HCT116 (cell line): ENCODE results near the gene GGA1. TPM values are rescaled to one million over a fixed set of nuclear protein-coding genes. Genes with fewer than 3 reads are reported as not detected.
A peak's percentile ranks its signal among the peaks of the same experiment; 100 is the strongest.

Experiments used
- ATAC-seq: fragments of 200-7000 bp; cut with Tn5 transposase; 2 replicates; pipeline ENCODE4 v1.9.1; 2020; ENCODE audit warnings: mild to moderate bottlenecking, moderate library complexity
- BruUV-seq: library from RNA; stranded (reverse); fragments of 400-500 nt; replicated peaks from 2 replicates; lab custom pipeline; 2021; lab: Mats Ljungman, UMichigan
- CTCF ChIA-PET: fragments of 300-600 bp; sonication (Branson Sonifier 250); formaldehyde crosslinking; loops from one replicate; lab custom pipeline; 2021; ENCODE audit warnings: antibody characterized with exemption; lab: Charles Lee
- POLR2A ChIA-PET: fragments of 300-600, 350-600 bp; sonication (Branson Sonifier 250); formaldehyde crosslinking; loops from one replicate; lab custom pipeline; 2021; ENCODE audit warnings: antibody characterized with exemption; lab: Charles Lee
- RAD21 ChIA-PET, 2 experiments: fragments of 300-600 bp; sonication (Branson Sonifier 250); formaldehyde crosslinking; loops; one replicate each; lab custom pipeline; 2023; ENCODE audit warnings: low total read pairs in 2 of 2; ENCODE audit not compliant: uncharacterized antibody in 2 of 2, unreplicated experiment in 2 of 2, low non-redundant PET in 1 of 2; lab: Charles Lee
- DNase-seq: peaks from one replicate; pipeline ENCODE4 v3.0.0-alpha.2; 2010; ENCODE audit warnings: low read depth, low spot score
- H2AFZ ChIP-seq: fragments of 200-600 bp; shearing (Covaris generic), sonication (generic); 2 replicates; pipeline ENCODE4 v1.6.1; 2017; ENCODE audit warnings: low read depth, mixed run types, mixed read lengths, antibody characterized with exemption, low read length; ENCODE audit not compliant: poor library complexity, severe bottlenecking
- H3K27ac ChIP-seq: 2 replicates; pipeline ENCODE4 v1.5.1; 2012; ENCODE audit warnings: low read depth, low read length
- H3K27me3 ChIP-seq: fragments of 200-600 bp; sonication (generic); 2 replicates; pipeline ENCODE4 v1.6.1; 2016; ENCODE audit warnings: mixed run types, low read length, mixed read lengths; ENCODE audit not compliant: insufficient read depth
- H3K36me3 ChIP-seq, 2 experiments: fragments of 200-500 bp in 1 of 2; fragments of 200-600 bp in 1 of 2; sonication (Bioruptor generic) in 1 of 2; sonication (generic) in 1 of 2; 2 replicates each; pipeline versions ENCODE4 v1.5.1 to v1.6.1; 2014 to 2016; ENCODE audit warnings: low read length in 2 of 2, inconsistent platforms in 1 of 2, mixed read lengths in 1 of 2, mixed run types in 1 of 2; ENCODE audit not compliant: insufficient read depth in 2 of 2, control insufficient read depth in 1 of 2
- H3K4me1 ChIP-seq, 2 experiments: fragments of 200-600 bp in 1 of 2; sonication (generic) in 1 of 2; 2 replicates each; pipeline versions ENCODE4 v1.5.1 to v1.6.1; 2012 to 2017; ENCODE audit warnings: low read length in 2 of 2, inconsistent platforms in 1 of 2, mild to moderate bottlenecking in 1 of 2, mixed read lengths in 1 of 2, mixed run types in 1 of 2, moderate library complexity in 1 of 2; ENCODE audit not compliant: insufficient read depth in 2 of 2, control insufficient read depth in 1 of 2
- H3K4me2 ChIP-seq: fragments of 200-600 bp; sonication (generic); 2 replicates; pipeline ENCODE4 v1.6.1; 2017; ENCODE audit warnings: mixed run types, low read length, mixed read lengths
- H3K4me3 ChIP-seq, 2 experiments: fragments of 200-600 bp in 1 of 2; sonication (generic) in 1 of 2; replicated peaks in 1 of 2; 2 replicates each; pipeline ENCODE4 v1.5.1; 2011 to 2016; ENCODE audit warnings: low read length in 2 of 2, control low read depth in 1 of 2, low read depth in 1 of 2, mild to moderate bottlenecking in 1 of 2, mixed read lengths in 1 of 2, mixed run types in 1 of 2
- H3K79me2 ChIP-seq: fragments of 200-600 bp; sonication (generic); 2 replicates; pipeline ENCODE4 v1.6.1; 2017; ENCODE audit warnings: mild to moderate bottlenecking, mixed run types, low read length, moderate library complexity, mixed read lengths; ENCODE audit not compliant: insufficient read depth
- H3K9ac ChIP-seq: fragments of 200-600 bp; sonication (generic); 2 replicates; pipeline ENCODE4 v1.6.1; 2016; ENCODE audit warnings: low read length, mixed read lengths
- H3K9me2 ChIP-seq: fragments of 200-600 bp; sonication (generic), shearing (Covaris generic); 2 replicates; pipeline ENCODE4 v1.6.1; 2017; ENCODE audit warnings: mixed run types, mild to moderate bottlenecking, moderate library complexity; ENCODE audit not compliant: insufficient read depth
- H3K9me3 ChIP-seq, 2 experiments: fragments of 200-500 bp in 1 of 2; fragments of 200-600 bp in 1 of 2; sonication (Bioruptor generic) in 1 of 2; sonication (generic) in 1 of 2; 2 replicates each; pipeline ENCODE4 v1.6.1; 2014 to 2017; ENCODE audit warnings: low read length in 2 of 2, mixed read lengths in 2 of 2, inconsistent platforms in 1 of 2, low read depth in 1 of 2, mild to moderate bottlenecking in 1 of 2, mixed run types in 1 of 2, moderate library complexity in 1 of 2; ENCODE audit not compliant: control insufficient read depth in 1 of 2, insufficient read depth in 1 of 2
- H4K20me1 ChIP-seq: fragments of 200-600 bp; sonication (generic), shearing (Covaris generic); 2 replicates; pipeline ENCODE4 v1.6.1; 2017; ENCODE audit warnings: mixed run types, mild to moderate bottlenecking, moderate library complexity; ENCODE audit not compliant: insufficient read depth
- POLR2A ChIP-seq: IDR thresholded peaks from 2 replicates; pipeline ENCODE4 v1.7.0; 2011; ENCODE audit warnings: borderline replicate concordance; ENCODE audit not compliant: insufficient read depth, insufficient read length; ENCODE audit errors: extremely low read depth
- POLR2AphosphoS5 ChIP-seq: IDR thresholded peaks from 2 replicates; pipeline ENCODE4 v1.6.1; 2011; ENCODE audit warnings: mild to moderate bottlenecking, low read depth, low read length, moderate library complexity
- ZBTB33 ChIP-seq: IDR thresholded peaks from 2 replicates; pipeline ENCODE4 v1.6.1; 2011; ENCODE audit warnings: mild to moderate bottlenecking, low read length, moderate library complexity; ENCODE audit not compliant: insufficient replicate concordance; ENCODE audit errors: extremely low read depth
- intact Hi-C: fragments of 100-400 bp; cut with micrococcal nuclease; formaldehyde crosslinking; loops from 2 replicates; pipeline ENCODE4 v1.10.0; 2022
- total RNA-seq: library from RNA; stranded (reverse); gene quantifications from one replicate; pipeline ENCODE4 v1.2.1, GENCODE V29; 2021; ENCODE audit not compliant: unreplicated experiment

The GGA1 gene
- total RNA-seq, 1 experiment from 2014 or later, result 89.8 TPM

GRCh38 chr22:37569921-37570660 lies 38.5 kb upstream of the GGA1 start:
- intact Hi-C loops, result no loop called here
- POLR2A ChIA-PET, result interaction anchor here (0.9 to 3.2 kb wide), 4 partner anchors 22 to 252 kb away, joined by 3 to 9 read pairs (median 4); no protein-coding TSS in a partner anchor

More at GRCh38 chr22:37569921-37570660, 38.5 kb upstream of the GGA1 start:
- no peaks in the 10 kb centered on the region for H3K27me3 ChIP-seq
- peaks cover 28% of the 10 kb centered on the region for H3K79me2 ChIP-seq
- peaks cover 6% of the 10 kb centered on the region; the same call in 1 of the 2 replicates for H4K20me1 ChIP-seq
- peak overlapping the region; percentile 48 for H3K9ac ChIP-seq
- BruUV-seq, result no TSS peak
- peaks cover 3 to 27% of the 10 kb centered on the region in 2 experiments; a peak in 1 of 4 replicates for H3K36me3 ChIP-seq
- peak overlapping the region; percentile 72 for H3K27ac ChIP-seq
- TF ChIP-seq POLR2AphosphoS5, result 0 out of 2 replicates have a peak, but pooled peaks have one; percentile 31
- TF ChIP-seq ZBTB33, result no peak
- peak; percentile 0 for TF ChIP-seq POLR2A
- peaks cover 49 to 69% of the 10 kb centered on the region in 2 experiments for H3K4me1 ChIP-seq
- peak overlapping the region; percentile 63 for H3K4me2 ChIP-seq
- DNase-seq, result no peak
- ATAC-seq, result peak; percentile 17
- H3K9me3 ChIP-seq, result no peaks in the 10 kb centered on the region
- no peaks in the 10 kb centered on the region for H3K9me2 ChIP-seq
- no peak overlapping the region for H2AFZ ChIP-seq
- ChIA-PET RAD21 (interaction anchor here (1.0 to 1.5 kb wide), 4 partner anchors 8 to 254 kb away, joined by 3 to 4 read pairs (median 4); no protein-coding TSS in a partner anchor), CTCF (interaction anchor here (0.7 to 10.7 kb wide), 8 partner anchors 8 to 253 kb away, joined by 3 to 238 read pairs (median 5); no protein-coding TSS in a partner anchor)
- peak overlapping the region in 1 of 2 experiments; percentile 30; a peak in 2 of 4 replicates for H3K4me3 ChIP-seq
